Iris pigment epithelial cell (primary cell): Measurements from ENCODE around the gene COX6A2.
A peak's percentile ranks its signal among the peaks of the same experiment; 100 is the strongest.

Experiments
- DNase-seq: peaks from one replicate; pipeline ENCODE4 v3.0.0-alpha.2; 2011; ENCODE audit warnings: low read depth

COX6A2 gene

DNA sequence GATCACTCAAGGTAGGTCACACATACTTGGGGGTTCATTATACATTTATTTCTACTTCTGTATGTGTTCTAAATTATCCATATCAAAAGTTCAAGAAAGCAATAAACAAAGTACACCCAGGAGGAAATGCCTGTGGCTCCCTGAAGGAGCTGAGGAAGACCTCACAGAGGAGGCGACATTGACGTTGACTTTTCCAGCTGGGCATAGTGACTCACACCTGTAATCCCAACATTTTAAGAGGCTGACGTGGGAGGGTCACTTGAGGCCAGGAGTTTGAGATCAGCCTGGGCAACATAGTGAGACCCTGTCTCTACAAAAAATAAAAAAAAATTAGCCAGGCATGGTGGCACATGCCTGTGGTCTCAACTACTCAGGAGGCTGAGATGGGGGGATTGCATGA is 18.7 kb downstream of the COX6A2 start:
- DNase-seq = peak; percentile 56

DNA sequence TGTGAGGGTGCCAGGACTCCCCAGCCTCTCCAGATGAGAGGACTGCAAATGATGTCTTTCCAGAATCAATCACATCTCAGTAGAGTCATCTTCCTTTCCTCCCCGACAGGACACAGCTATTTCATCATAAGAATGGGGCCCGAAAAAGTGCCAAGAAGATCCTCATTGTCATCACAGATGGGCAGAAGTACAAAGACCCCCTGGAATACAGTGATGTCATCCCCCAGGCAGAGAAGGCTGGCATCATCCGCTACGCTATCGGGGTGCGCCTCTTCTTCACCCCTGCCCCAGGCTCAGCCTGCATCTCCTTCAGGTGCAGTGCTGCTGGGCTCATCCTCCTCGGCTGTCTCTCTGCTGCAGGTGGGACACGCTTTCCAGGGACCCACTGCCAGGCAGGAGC is 20.8 kb downstream of the COX6A2 start:
- no peak for DNase-seq

DNA sequence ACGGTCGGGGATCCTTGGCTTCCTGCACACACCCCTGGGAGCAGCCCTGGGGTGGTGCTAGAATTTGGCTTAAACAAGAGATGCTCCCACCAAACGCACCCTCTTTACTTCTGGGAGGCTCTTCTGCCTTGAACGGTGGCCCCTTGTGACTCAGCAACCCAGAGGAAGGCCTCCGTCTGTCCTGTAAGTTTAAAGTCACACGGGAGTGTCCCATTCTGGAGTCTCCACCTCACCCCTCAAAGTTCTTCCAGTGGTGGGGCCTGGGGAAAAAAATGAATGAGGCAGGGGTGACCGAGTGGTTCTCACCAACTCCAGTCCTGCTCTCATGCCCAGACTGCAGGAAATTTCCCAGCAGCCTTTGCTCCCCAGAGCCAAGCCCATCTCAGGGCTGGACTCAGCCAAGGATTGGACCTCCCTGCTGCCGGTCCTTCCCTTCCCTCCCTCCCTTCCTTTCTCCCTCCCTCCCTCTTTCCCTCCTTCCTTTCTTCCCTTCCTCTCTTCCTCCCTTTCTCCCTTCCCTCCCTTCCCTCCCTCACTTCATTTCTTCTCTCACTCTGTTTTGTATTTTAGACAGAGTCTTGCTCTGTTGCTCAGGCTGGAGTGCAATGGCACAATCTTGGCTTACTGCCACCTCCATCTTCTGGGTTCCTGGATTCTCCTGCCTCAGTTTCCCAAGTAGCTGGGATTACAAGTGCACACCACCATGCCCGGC is 23.7 kb downstream of the COX6A2 start:
- peak; percentile 32 for DNase-seq

DNA sequence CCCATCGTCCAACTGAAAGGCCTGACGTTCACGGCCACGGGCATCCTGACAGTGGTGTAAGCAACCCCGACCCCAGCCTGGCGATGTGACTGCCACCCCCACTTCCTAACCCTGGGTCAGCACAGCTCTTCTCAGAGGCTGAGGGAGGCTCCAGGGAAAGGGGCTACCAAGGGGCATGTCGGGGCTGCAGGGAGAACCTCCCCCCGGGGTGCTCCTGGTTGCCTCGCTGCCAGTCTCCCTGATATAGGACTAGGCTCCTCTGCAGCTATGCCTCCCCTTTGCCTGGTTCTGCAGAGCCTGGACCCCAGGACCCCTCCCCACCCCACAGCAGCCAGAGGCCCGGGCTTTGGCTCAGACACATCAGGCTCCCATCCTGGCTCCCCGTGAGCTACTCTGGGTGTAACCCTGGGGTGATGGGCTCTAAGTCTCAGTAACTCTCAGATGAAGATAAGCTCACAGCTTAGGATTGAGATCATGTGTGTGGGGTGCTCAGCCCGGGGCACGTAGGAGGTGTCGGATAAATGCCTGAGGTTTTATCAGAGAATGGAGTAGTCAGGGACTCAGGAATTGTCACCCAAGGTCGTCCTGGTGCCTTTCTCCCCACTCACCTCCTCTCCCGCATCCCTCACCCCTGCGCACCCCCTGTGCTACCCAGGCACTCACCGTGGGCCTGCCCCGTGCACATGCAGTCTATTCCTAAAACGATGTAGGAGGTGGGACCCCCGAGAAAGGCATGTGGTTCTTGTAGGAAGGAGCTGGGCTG is 24.4 kb downstream of the COX6A2 start:
- DNase-seq = no peak

DNA sequence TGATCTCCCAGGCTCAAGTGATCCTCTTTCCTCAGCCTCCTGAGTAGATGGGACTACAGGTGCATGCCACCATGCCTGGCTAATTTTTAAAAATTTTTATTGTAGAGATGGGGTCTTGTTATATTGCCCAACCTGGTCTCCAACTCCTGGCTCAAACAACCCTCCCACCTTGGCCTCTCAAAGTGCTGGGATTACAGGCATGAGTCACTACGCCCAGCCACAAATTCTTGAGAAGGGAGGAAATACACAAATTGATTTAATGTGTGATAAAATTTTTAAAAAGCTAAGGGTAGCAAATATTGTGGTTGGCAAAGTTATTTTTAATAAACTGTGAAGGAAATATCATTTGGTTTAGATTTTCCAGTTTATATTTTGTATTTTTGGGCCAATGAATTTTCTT is 25.5 kb downstream of the COX6A2 start:
- DNase-seq = peak; percentile 61

DNA sequence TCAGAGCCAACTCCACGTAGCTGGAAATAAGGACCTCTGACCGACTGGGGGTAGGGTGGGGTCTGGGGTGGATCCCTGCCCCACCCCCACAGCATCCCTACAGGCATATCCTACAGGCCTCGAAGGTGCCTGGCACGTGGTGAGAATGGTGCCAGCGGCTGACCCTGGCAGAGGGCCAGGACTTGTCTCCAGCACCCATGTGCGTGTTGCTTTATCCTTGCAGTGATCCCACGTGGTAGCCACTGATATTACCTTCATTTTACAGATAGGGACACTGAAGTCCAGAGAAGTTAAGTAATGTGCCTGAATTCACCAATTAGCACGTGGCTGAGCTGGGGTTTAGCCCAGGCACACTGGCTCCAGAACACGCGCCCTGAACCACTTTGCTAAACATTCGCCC is 26.7 kb downstream of the COX6A2 start:
- DNase-seq = no peak

GRCh38 chr16:31400191-31400590 is 28.0 kb downstream of the COX6A2 start:
- DNase-seq = no peak

- DNase-seq = no peak
Observed at GRCh38 chr16:31397701-31398100, 30.5 kb downstream of the COX6A2 start.

DNA sequence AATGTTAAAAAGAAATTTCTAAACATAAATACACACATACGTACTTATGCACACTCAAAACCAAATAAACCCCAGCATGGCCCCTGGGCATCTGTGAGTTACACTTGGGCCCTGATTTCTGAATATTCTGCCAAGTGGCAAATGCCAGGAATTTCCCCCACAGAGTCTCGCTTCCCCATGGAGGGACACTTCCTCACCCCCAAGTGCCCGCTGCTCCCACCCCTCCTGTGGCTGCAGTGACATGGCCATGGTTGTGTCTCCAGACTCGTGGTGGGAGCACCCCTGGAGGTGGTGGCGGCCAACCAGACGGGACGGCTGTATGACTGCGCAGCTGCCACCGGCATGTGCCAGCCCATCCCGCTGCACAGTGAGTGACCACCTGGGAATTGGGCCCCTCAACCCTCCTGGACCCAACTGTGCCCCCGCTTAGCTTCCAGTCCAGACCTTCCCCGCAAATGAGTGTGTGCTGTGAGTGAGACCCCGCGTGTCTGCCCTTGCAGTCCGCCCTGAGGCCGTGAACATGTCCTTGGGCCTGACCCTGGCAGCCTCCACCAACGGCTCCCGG is 31.0 kb downstream of the COX6A2 start:
- DNase-seq = no peak

- no peak for DNase-seq
Observed at GRCh38 chr16:31395647-31396046, 32.5 kb downstream of the COX6A2 start.

DNA sequence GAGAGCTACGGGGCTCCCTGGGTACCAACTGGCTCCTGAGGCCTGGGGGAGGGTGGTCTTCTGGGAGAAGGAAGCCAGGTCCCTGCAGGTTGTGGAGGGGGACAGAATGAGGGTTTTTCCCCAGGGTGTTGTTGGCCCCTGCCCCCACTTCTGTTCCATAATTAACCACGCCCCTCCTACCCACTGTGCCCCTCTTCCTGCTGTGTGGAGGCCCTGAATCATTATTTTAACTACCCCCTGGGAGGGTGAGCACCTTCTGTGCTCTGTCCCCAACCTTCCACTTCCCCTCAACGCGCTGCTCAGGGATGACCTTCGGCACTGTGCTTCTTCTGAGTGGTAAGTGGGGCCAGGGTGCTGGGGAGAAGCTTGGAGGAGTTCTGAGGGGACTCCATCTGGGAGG is 35.1 kb downstream of the COX6A2 start, which contains the start of gene ITGAD:
ITGAD (plus strand) TSS at position 280 of the 400 bp plus-strand sequence; CDS start at position 306, 26 bp downstream.
- no peak for DNase-seq

DNA sequence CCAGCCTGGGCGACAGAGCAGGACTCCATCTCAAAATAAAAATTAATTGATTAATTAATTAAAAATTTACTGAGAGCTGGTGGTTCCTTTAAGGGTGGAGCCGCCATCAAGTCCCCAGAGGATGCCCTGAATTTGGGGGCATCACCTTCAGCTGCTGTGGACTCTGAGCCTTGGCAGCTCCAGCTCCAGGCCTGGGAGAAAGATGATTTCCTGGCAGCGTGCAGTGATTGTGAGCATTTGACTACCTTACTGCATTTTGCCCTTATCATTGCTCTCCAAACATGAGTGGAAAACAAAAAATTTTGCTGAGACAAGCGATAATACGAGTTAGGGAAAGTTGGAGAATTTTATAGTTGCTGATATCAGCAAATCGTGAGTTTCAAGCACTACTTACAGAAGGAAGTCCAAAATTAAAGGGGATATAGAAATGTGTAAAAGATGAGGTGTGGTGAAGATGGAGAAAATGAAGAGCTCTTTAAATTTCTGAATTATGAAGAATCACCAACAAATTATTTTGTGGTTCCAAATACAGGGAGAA is 37.6 kb downstream of the COX6A2 start:
- DNase-seq = no peak

DNA sequence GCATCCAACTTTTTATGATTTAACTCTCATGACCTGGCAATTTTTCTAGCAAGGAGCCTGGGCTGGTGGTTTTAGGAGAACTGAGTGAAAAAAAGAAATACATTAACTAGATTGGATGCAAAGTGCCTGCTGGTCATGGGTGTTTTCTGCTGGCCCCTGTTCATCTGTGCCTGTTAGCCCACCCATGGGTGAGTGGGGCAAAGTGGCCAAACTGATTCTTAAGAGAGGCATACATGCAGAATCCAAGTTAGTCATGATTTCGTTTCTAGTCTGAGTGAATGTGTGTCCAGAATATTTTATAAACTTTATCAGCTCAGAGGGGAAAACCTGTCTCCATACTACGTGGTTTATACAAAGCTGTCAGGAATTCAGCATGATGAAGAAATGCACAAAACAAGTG is 39.6 kb downstream of the COX6A2 start:
- DNase-seq = no peak

GRCh38 chr16:31386157-31386984 is 41.8 kb downstream of the COX6A2 start:
- DNase-seq = peak; percentile 55

- no peak for DNase-seq
Observed at GRCh38 chr16:31385680-31386079, 42.5 kb downstream of the COX6A2 start.

- peak; percentile 60 for DNase-seq
Observed at GRCh38 chr16:31382485-31383161, 45.5 kb downstream of the COX6A2 start.

- no peak for DNase-seq
Observed at GRCh38 chr16:31380201-31380600, 48.0 kb downstream of the COX6A2 start.
